GM12878 (cell line): ENCODE results near the gene FBXL17. TPM values are rescaled to one million over a fixed set of nuclear protein-coding genes. Genes with fewer than 3 reads are reported as not detected.

Experiments used
- ATAC-seq: fragments of 200-7000 bp; cut with Tn5 transposase; 3 replicates; pipeline ENCODE4 v1.9.1; 2020; ENCODE audit warnings: mild to moderate bottlenecking, moderate library complexity
- BruUV-seq: library from RNA; stranded (reverse); fragments of 400-500 nt; replicated peaks from 2 replicates; lab custom pipeline; 2021; lab: Mats Ljungman, UMichigan
- CTCF ChIA-PET: fragments of 300-600 bp; sonication (Branson Sonifier 250); formaldehyde crosslinking; extraction: SDS; loops from one replicate; lab custom pipeline; 2021; ENCODE audit warnings: inconsistent platforms; lab: Yijun Ruan, JAX
- POLR2A ChIA-PET: fragments of 350-600 bp; formaldehyde crosslinking; extraction: SDS; loops from one replicate; lab custom pipeline; 2021; ENCODE audit warnings: inconsistent platforms; lab: Charles Lee
- RAD21 ChIA-PET: fragments of 300-600 bp; sonication (Branson Sonifier 250); formaldehyde crosslinking; loops from one replicate; lab custom pipeline; 2023; ENCODE audit warnings: antibody characterized with exemption; ENCODE audit not compliant: unreplicated experiment; lab: Charles Lee
- SMC1A ChIA-PET: fragments of 300-600 bp; sonication (Branson Sonifier 250); formaldehyde crosslinking; loops from one replicate; lab custom pipeline; 2023; ENCODE audit not compliant: unreplicated experiment, uncharacterized antibody; lab: Charles Lee
- DNase-seq: peaks from one replicate; pipeline ENCODE4 v3.0.0-alpha.2; 2011; ENCODE audit warnings: low read depth, low spot score
- FAIRE-seq: peaks from 3 replicates; lab custom pipeline; 2011; peaks lifted over from hg19 to GRCh38; lab: Jason Lieb, UNC
- H2AFZ ChIP-seq: 2 replicates; pipeline ENCODE4 v1.6.0; 2011; ENCODE audit warnings: low read depth, low read length, control low read depth; ENCODE audit not compliant: control insufficient read depth
- H3K27ac ChIP-seq: 2 replicates; pipeline ENCODE4 v1.5.1; 2011; ENCODE audit warnings: control low read depth; ENCODE audit not compliant: control insufficient read depth, insufficient read depth
- H3K27me3 ChIP-seq, 2 experiments: replicated peaks in 1 of 2; 2 replicates each; pipeline versions ENCODE4 v1.6.0 to v1.6.1; 2011; ENCODE audit warnings: low read length in 1 of 2; ENCODE audit not compliant: control insufficient read depth in 2 of 2, insufficient read depth in 2 of 2
- H3K36me3 ChIP-seq, 2 experiments: 2 replicates each; pipeline ENCODE4 v1.5.1; 2011; ENCODE audit warnings: low read length in 1 of 2; ENCODE audit not compliant: control insufficient read depth in 2 of 2, insufficient read depth in 2 of 2
- H3K4me1 ChIP-seq: 2 replicates; pipeline ENCODE4 v1.6.1; 2011; ENCODE audit warnings: mild to moderate bottlenecking, low read length, moderate library complexity, mixed read lengths; ENCODE audit not compliant: control insufficient read depth, insufficient read depth
- H3K4me2 ChIP-seq: 2 replicates; pipeline ENCODE4 v1.6.0; 2011; ENCODE audit warnings: control low read depth; ENCODE audit not compliant: control insufficient read depth, insufficient read depth
- H3K4me3 ChIP-seq: fragments of 200-600 bp; sonication (generic); 2 replicates; pipeline ENCODE4 v1.5.1; 2016
- H3K79me2 ChIP-seq: 2 replicates; pipeline ENCODE4 v1.6.0; 2011; ENCODE audit warnings: low read length; ENCODE audit not compliant: control insufficient read depth, insufficient read depth
- H3K9ac ChIP-seq: 2 replicates; pipeline ENCODE4 v1.8.0; 2011; ENCODE audit warnings: low read length, control low read depth, mixed read lengths; ENCODE audit not compliant: control insufficient read depth, insufficient read depth
- H3K9me3 ChIP-seq: replicated peaks from 3 replicates; pipeline ENCODE4 v1.5.1; 2011; ENCODE audit warnings: mild to moderate bottlenecking, low read length; ENCODE audit not compliant: control insufficient read depth, insufficient read depth
- H4K20me1 ChIP-seq: 2 replicates; pipeline ENCODE4 v1.6.0; 2011; ENCODE audit not compliant: control insufficient read depth, insufficient read depth
- FOS ChIP-seq: IDR thresholded peaks from 3 replicates; pipeline ENCODE4 v1.6.1; 2011; ENCODE audit warnings: borderline replicate concordance; ENCODE audit not compliant: insufficient read length; ENCODE audit errors: extremely low read depth
- HDAC6 ChIP-seq: fragments of 200-600 bp; sonication (generic); IDR thresholded peaks from one replicate; pipeline ENCODE4 v1.8.0; 2017; ENCODE audit warnings: antibody characterized with exemption; ENCODE audit not compliant: unreplicated experiment
- NFIC ChIP-seq: IDR thresholded peaks from 2 replicates; pipeline ENCODE4 v1.6.1; 2012; ENCODE audit warnings: low read depth, mild to moderate bottlenecking, inconsistent platforms, low read length, moderate library complexity
- NKRF ChIP-seq: fragments of 450-650 bp; conservative IDR thresholded peaks from 2 replicates; pipeline ENCODE4 v1.6.1; 2017; ENCODE audit warnings: mild to moderate bottlenecking, moderate library complexity
- NR2C1 ChIP-seq: fragments of 450-650 bp; IDR thresholded peaks from 2 replicates; pipeline ENCODE4 v1.6.1; 2017; ENCODE audit warnings: antibody characterized with exemption, mild to moderate bottlenecking, moderate library complexity
- RAD21 ChIP-seq: IDR thresholded peaks from 2 replicates; pipeline ENCODE4 v1.6.1; 2011; ENCODE audit warnings: mild to moderate bottlenecking, low read depth, low read length, moderate library complexity; ENCODE audit not compliant: insufficient read depth
- SRF ChIP-seq, 2 experiments: IDR thresholded peaks; 2 replicates each; pipeline ENCODE4 v1.6.1; 2011; ENCODE audit warnings: low read depth in 2 of 2, low read length in 2 of 2, mild to moderate bottlenecking in 1 of 2, moderate library complexity in 1 of 2
- SUPT20H ChIP-seq: IDR thresholded peaks from 2 replicates; pipeline ENCODE4 v1.6.1; 2011; ENCODE audit warnings: low read depth, mild to moderate bottlenecking, low read length, moderate library complexity, borderline replicate concordance; ENCODE audit not compliant: control insufficient read depth
- YY1 ChIP-seq: IDR thresholded peaks from 2 replicates; pipeline ENCODE4 v1.6.1; 2011; ENCODE audit warnings: low read depth, mild to moderate bottlenecking, low read length
- ZNF622 ChIP-seq: fragments of 450-650 bp; IDR thresholded peaks from 2 replicates; pipeline ENCODE4 v1.6.1; 2017; ENCODE audit warnings: mild to moderate bottlenecking, inconsistent platforms
- in situ Hi-C: fragments of 300-500 bp; cut with MboI; formaldehyde crosslinking; loops from 9 replicates; pipeline ENCODE4 v1.14.3; 2018; ENCODE audit warnings: mixed read lengths
- intact Hi-C: fragments of 100-400 bp; cut with micrococcal nuclease; formaldehyde crosslinking; loops from one replicate; pipeline ENCODE4 v1.14.2; 2022; ENCODE audit not compliant: unreplicated experiment
- polyA plus RNA-seq, 11 experiments: library from polyadenylated mRNA; depleted of rRNA in 4 of 11; unstranded in 6 of 11; stranded (reverse) in 5 of 11; fragments of >200 nt; fragmentation: Nextera tagmentation in 4 of 11; fragmentation: Illumina TruSeq in 1 of 11; extraction: Ambion mirVana in 4 of 11; extraction: Trizol in 1 of 11; gene quantifications; 1 replicate in 1 of 11; 2 replicates in 10 of 11; pipeline versions ENCODE4 v1.2.1 to v1.2.3, GENCODE V29; 2011 to 2016; ENCODE audit warnings: inconsistent platforms in 2 of 11, missing spikeins in 2 of 11, low read depth in 1 of 11
- total RNA-seq, 4 experiments: library from RNA; depleted of rRNA in 3 of 4; stranded (reverse); fragments of >200 nt in 3 of 4; fragmentation: Illumina TruSeq in 1 of 4; extraction: Trizol in 1 of 4; gene quantifications; 2 replicates each; pipeline versions ENCODE4 v1.2.1 to v1.2.3, GENCODE V29; 2013 to 2021
- TF ChIP-seq, protein P1 (sequence below): fragments of 150-350 bp; IDR thresholded peaks from 2 replicates; pipeline ENCODE4 v1.6.1; 2016; ENCODE audit warnings: low read depth, low read length
- TF ChIP-seq, protein P2 (sequence below): fragments of 450-650 bp; IDR thresholded peaks from 2 replicates; pipeline ENCODE4 v1.6.1; 2017; ENCODE audit warnings: mild to moderate bottlenecking, low read depth, inconsistent platforms; ENCODE audit not compliant: poor library complexity, severe bottlenecking
- TF ChIP-seq, protein P3 (sequence below): IDR thresholded peaks from 2 replicates; pipeline ENCODE4 v1.6.1; 2011; ENCODE audit warnings: low read depth, mild to moderate bottlenecking, low read length, moderate library complexity, borderline replicate concordance; ENCODE audit errors: extremely low read depth

The FBXL17 gene
- total and polyA plus RNA-seq, 10 of the 15 experiments (the other 5 are each of a cell fraction or from before 2014, with no cell fraction given) = 0.88 to 9.0 (median 4.4) TPM

DNA sequence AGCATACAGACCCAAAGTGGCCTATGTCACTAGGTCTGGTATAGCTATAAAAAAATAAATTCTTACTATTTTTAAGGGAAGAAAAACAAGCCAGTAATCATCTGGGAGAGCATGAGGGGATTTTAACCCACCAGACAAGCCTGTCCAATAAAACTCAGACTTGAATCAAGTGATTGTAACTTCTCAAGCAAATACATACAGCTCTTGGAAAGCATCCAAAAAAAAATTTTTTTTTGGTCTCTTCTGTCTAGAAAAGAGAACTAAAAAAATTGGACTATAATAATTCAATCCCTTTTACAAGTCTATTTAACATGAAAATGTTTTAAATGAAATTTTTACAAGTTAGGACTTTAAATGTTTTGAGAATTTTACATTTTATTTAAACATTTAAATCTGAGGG, 61.7 kb downstream of the FBXL17 start (continued):
- TF ChIP-seq, protein P1, sequence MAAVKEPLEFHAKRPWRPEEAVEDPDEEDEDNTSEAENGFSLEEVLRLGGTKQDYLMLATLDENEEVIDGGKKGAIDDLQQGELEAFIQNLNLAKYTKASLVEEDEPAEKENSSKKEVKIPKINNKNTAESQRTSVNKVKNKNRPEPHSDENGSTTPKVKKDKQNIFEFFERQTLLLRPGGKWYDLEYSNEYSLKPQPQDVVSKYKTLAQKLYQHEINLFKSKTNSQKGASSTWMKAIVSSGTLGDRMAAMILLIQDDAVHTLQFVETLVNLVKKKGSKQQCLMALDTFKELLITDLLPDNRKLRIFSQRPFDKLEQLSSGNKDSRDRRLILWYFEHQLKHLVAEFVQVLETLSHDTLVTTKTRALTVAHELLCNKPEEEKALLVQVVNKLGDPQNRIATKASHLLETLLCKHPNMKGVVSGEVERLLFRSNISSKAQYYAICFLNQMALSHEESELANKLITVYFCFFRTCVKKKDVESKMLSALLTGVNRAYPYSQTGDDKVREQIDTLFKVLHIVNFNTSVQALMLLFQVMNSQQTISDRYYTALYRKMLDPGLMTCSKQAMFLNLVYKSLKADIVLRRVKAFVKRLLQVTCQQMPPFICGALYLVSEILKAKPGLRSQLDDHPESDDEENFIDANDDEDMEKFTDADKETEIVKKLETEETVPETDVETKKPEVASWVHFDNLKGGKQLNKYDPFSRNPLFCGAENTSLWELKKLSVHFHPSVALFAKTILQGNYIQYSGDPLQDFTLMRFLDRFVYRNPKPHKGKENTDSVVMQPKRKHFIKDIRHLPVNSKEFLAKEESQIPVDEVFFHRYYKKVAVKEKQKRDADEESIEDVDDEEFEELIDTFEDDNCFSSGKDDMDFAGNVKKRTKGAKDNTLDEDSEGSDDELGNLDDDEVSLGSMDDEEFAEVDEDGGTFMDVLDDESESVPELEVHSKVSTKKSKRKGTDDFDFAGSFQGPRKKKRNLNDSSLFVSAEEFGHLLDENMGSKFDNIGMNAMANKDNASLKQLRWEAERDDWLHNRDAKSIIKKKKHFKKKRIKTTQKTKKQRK = no peak
- TF ChIP-seq FOS (no peak), NFIC (no peak)

- H3K36me3 ChIP-seq = no peaks in the 10 kb centered on the region
- BruUV-seq = no TSS peak
- no peaks in the 10 kb centered on the region for H3K9me3 ChIP-seq
- H2AFZ ChIP-seq = no peak overlapping the region
- ChIA-PET RAD21 (interaction anchor here (1.1 kb wide), 1 partner anchor 10 kb away, joined by 3 read pairs; no protein-coding TSS in a partner anchor), CTCF (no interaction called here), SMC1A (interaction anchor here (1.4 kb wide), 1 partner anchor 55 kb away, joined by 3 read pairs; no protein-coding TSS in a partner anchor), POLR2A (no interaction called here)
- H3K9ac ChIP-seq = no peak overlapping the region
- no peak overlapping the region for H3K4me3 ChIP-seq
- H3K4me1 ChIP-seq = no peaks in the 10 kb centered on the region
- no peaks in the 10 kb centered on the region for H4K20me1 ChIP-seq
- intact Hi-C loops (no loop called here), in situ Hi-C loops (no loop called here)
- DNase-seq (no peak), ATAC-seq (no peak), FAIRE-seq (no peak)
- no peak for TF ChIP-seq NKRF
- TF ChIP-seq ZNF622 = no peak
- TF ChIP-seq HDAC6 = no peak
- no peak for TF ChIP-seq YY1
- no peak for TF ChIP-seq RAD21
- TF ChIP-seq SRF (IDR thresholded peaks at IDR 0.05; ENCODE audit: low read depth in 2 of 2, low read length in 2 of 2) = no peak
- TF ChIP-seq, protein P2, sequence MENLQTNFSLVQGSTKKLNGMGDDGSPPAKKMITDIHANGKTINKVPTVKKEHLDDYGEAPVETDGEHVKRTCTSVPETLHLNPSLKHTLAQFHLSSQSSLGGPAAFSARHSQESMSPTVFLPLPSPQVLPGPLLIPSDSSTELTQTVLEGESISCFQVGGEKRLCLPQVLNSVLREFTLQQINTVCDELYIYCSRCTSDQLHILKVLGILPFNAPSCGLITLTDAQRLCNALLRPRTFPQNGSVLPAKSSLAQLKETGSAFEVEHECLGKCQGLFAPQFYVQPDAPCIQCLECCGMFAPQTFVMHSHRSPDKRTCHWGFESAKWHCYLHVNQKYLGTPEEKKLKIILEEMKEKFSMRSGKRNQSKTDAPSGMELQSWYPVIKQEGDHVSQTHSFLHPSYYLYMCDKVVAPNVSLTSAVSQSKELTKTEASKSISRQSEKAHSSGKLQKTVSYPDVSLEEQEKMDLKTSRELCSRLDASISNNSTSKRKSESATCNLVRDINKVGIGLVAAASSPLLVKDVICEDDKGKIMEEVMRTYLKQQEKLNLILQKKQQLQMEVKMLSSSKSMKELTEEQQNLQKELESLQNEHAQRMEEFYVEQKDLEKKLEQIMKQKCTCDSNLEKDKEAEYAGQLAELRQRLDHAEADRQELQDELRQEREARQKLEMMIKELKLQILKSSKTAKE = no peak
- TF ChIP-seq, protein P3, sequence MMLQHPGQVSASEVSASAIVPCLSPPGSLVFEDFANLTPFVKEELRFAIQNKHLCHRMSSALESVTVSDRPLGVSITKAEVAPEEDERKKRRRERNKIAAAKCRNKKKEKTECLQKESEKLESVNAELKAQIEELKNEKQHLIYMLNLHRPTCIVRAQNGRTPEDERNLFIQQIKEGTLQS = no peak
- TF ChIP-seq NR2C1 = no peak
- TF ChIP-seq SUPT20H = no peak
- no peak overlapping the region for H3K4me2 ChIP-seq
- no peak overlapping the region for H3K27ac ChIP-seq
- H3K79me2 ChIP-seq = no peaks in the 10 kb centered on the region
- no peaks in the 10 kb centered on the region for H3K27me3 ChIP-seq
These were observed 66.1 kb downstream of the FBXL17 start for GRCh38 chr5:108315829-108316228.
